WERI-Rb-1 (cell line): Measurements from ENCODE around the gene ZSCAN22.
"Not testable (repeated sequence)": the region's sequence is repeated elsewhere in the genome, so short reads cannot be mapped to it uniquely, and the experiment has no call there.

ENCODE experiments used
- DNase-seq: peaks from one replicate; pipeline ENCODE4 v3.0.0-alpha.2; 2020
- H3K27ac ChIP-seq: fragments of 250-450 bp; sonication (Bioruptor Pico); 2 replicates; pipeline ENCODE4 v1.5.1; 2020; ENCODE audit warnings: mild to moderate bottlenecking, moderate library complexity
- H3K27me3 ChIP-seq: fragments of 250-450 bp; sonication (Bioruptor Pico); 2 replicates; pipeline ENCODE4 v1.5.1; 2021; ENCODE audit warnings: mild to moderate bottlenecking, low read depth, moderate library complexity; ENCODE audit not compliant: insufficient read depth, severe bottlenecking
- H3K36me3 ChIP-seq: fragments of 250-450 bp; sonication (Bioruptor Pico); 2 replicates; pipeline ENCODE4 v1.5.1; 2020; ENCODE audit warnings: mild to moderate bottlenecking, moderate library complexity
- H3K4me3 ChIP-seq: 2 replicates; pipeline ENCODE4 v1.5.1; 2011; ENCODE audit warnings: low read depth, mild to moderate bottlenecking, control low read depth, low read length
- H3K9me3 ChIP-seq: fragments of 250-450 bp; sonication (Bioruptor Pico); 2 replicates; pipeline ENCODE4 v1.5.1; 2021; ENCODE audit warnings: mild to moderate bottlenecking, moderate library complexity; ENCODE audit not compliant: severe bottlenecking
- CTCF ChIP-seq: IDR thresholded peaks from 2 replicates; pipeline ENCODE4 v1.5.1; 2011; ENCODE audit warnings: low read depth, mild to moderate bottlenecking, control low read depth, inconsistent platforms, low read length

ZSCAN22 gene

GRCh38 chr19:58372311-58373133 lies 45.7 kb downstream of the ZSCAN22 start:
- Histone ChIP-seq H3K27ac (no peak overlapping the region), H3K4me3 (no peak overlapping the region), H3K27me3 (no peaks in the 10 kb centered on the region), H3K36me3 (no peaks in the 10 kb centered on the region), H3K9me3 (no peaks in the 10 kb centered on the region)
- TF ChIP-seq CTCF = no peak
- no peak for DNase-seq

DNA sequence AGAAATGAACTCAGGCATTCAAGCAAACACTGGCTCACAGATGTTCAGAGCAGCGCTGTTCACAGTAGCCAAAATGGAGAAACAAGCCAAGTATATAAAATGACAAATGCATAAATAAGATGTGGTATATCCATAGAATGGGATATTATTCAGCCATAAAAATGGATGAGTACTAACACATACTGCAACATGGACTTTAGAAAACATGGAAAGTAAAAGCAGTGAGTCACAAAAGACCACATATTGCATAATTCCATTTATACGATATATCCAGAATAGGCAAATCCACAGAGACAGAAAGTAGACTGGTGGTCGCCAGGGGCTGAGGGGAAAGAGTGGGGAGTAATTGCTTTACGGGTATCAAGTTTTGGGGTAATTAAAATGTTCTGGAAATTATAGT lies 47.4 kb downstream of the ZSCAN22 start:
- TF ChIP-seq CTCF = no peak
- Histone ChIP-seq H3K27ac (no peak overlapping the region), H3K9me3 (no peaks in the 10 kb centered on the region), H3K36me3 (no peaks in the 10 kb centered on the region), H3K27me3 (no peaks in the 10 kb centered on the region), H3K4me3 (no peak overlapping the region)
- no peak for DNase-seq

- not testable (repeated sequence) for H3K4me3 ChIP-seq, H3K27ac ChIP-seq, H3K9me3 ChIP-seq, H3K27me3 ChIP-seq, DNase-seq, H3K36me3 ChIP-seq
Measured at GRCh38 chr19:58376724-58377123, 49.9 kb downstream of the ZSCAN22 start.

- Histone ChIP-seq H3K36me3 (no peaks in the 10 kb centered on the region), H3K9me3 (no peaks in the 10 kb centered on the region), H3K4me3 (no peak overlapping the region), H3K27ac (no peak overlapping the region), H3K27me3 (no peaks in the 10 kb centered on the region)
- no peak for DNase-seq
- TF ChIP-seq CTCF = no peak
Measured at GRCh38 chr19:58379246-58379645, 52.5 kb downstream of the ZSCAN22 start.

- TF ChIP-seq CTCF = no peak
- Histone ChIP-seq H3K27me3 (no peaks in the 10 kb centered on the region), H3K9me3 (no peaks in the 10 kb centered on the region), H3K4me3 (peak overlapping the region; percentile 38), H3K36me3 (no peaks in the 10 kb centered on the region), H3K27ac (peak overlapping the region; percentile 98)
- DNase-seq = no peak
Measured at GRCh38 chr19:58380037-58380661, 53.4 kb downstream of the ZSCAN22 start.

DNA sequence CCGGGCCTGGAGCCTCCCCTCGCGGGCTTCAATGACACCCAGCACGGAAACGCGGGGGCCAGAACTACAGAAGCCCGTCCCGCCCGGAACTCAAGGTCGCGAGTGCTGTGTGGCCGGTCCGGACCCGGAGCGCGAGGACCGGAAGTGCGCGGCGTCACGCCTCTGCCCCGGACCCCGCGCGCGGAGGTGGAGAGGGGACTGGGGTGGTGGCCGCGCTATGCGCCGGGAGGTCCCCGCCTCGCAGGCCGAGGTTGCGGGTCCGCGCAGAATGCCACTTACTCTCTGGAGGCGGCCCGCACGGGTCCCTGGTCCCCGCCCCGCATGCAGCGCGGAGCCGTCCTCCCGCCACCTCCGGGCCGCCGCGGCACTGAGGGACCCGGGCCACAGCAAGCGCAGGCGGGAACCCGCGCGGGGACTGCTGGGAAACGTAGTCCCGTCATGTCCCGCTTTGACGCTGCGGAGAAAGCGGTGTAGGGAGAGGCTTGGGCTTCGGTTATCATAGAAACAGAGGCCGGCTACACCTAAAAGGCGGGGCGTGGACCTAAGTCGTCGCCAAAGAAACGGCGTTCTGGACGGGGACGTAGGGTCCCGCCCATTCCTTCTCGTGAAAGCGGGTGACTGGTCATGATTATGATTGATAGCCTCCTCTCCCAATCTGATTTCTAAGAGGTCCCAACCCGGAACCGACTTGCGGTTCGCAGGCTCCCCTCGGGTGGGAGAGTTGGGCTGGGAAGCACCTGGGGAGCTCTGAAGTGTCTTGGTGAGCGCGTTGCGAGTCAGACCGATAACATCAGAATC lies 54.1 kb downstream of the ZSCAN22 start, which contains the start of gene ZNF837:
Gene ZNF837, minus strand, starts transcription at position 369 of the 798 bp plus-strand sequence. CDS start 11,698 bp downstream, outside the sequence.
- Histone ChIP-seq H3K4me3 (peak within 1 kb of the TSS; percentile 38), H3K9me3 (no peaks in the 10 kb centered on the region), H3K36me3 (no peaks in the 10 kb centered on the region), H3K27me3 (no peaks in the 10 kb centered on the region), H3K27ac (peak within 1 kb of the TSS; percentile 98)
- peak; percentile 99 for DNase-seq
- no peak for TF ChIP-seq CTCF
